ENCODE measurements around the gene SLC6A6. TPM values are rescaled to one million over a fixed set of nuclear protein-coding genes. Genes with fewer than 3 reads are reported as not detected.

SLC6A6 gene
- total RNA-seq, 1 donor from 2014 or later = 30.3 TPM

GRCh38 chr3:14431917-14432834, 29.8 kb downstream of the SLC6A6 start:
- no peak for TF ChIP-seq CTCF (conservative IDR thresholded peaks at IDR 0.05)
- Mint-ChIP-seq H3K4me3 (peak overlapping the region; percentile 31), H3K27me3 (no peaks in the 10 kb centered on the region), H3K9me3 (no peaks in the 10 kb centered on the region), H3K36me3 (no peaks in the 10 kb centered on the region), H3K27ac (peak overlapping the region; percentile 96), H3K4me1 (ENCODE audit: unreplicated experiment) (peaks cover 54% of the 10 kb centered on the region)
- no peak for DNase-seq (ENCODE audit: extremely low spot score, unreplicated experiment)

GRCh38 chr3:14433106-14433505, 30.7 kb downstream of the SLC6A6 start:
- peaks cover 50% of the 10 kb centered on the region for H3K4me1 Mint-ChIP-seq (ENCODE audit: unreplicated experiment)
- TF ChIP-seq CTCF (conservative IDR thresholded peaks at IDR 0.05) = no peak
- H3K27ac Mint-ChIP-seq = peak overlapping the region; percentile 96
- H3K9me3 Mint-ChIP-seq = no peaks in the 10 kb centered on the region
- H3K36me3 Mint-ChIP-seq = no peaks in the 10 kb centered on the region
- H3K27me3 Mint-ChIP-seq = no peaks in the 10 kb centered on the region
- H3K4me3 Mint-ChIP-seq = no peak overlapping the region
- DNase-seq (ENCODE audit: extremely low spot score, unreplicated experiment) = no peak

- DNase-seq (ENCODE audit: extremely low spot score, unreplicated experiment) = no peak
- H3K4me3 Mint-ChIP-seq = no peak overlapping the region
- no peaks in the 10 kb centered on the region for H3K36me3 Mint-ChIP-seq
- no peak for TF ChIP-seq CTCF (conservative IDR thresholded peaks at IDR 0.05)
- no peaks in the 10 kb centered on the region for H3K9me3 Mint-ChIP-seq
- no peaks in the 10 kb centered on the region for H3K27me3 Mint-ChIP-seq
- peaks cover 49% of the 10 kb centered on the region for H3K4me1 Mint-ChIP-seq (ENCODE audit: unreplicated experiment)
- H3K27ac Mint-ChIP-seq = peak overlapping the region; percentile 74
These were observed 31.7 kb downstream of the SLC6A6 start for GRCh38 chr3:14434126-14434497.

- Mint-ChIP-seq H3K9me3 (no peaks in the 10 kb centered on the region), H3K27me3 (no peaks in the 10 kb centered on the region), H3K4me1 (ENCODE audit: unreplicated experiment) (peaks cover 49% of the 10 kb centered on the region), H3K36me3 (no peaks in the 10 kb centered on the region), H3K4me3 (no peak overlapping the region), H3K27ac (peak overlapping the region; percentile 74)
- no peak for TF ChIP-seq CTCF (conservative IDR thresholded peaks at IDR 0.05)
- no peak for DNase-seq (ENCODE audit: extremely low spot score, unreplicated experiment)
These were observed 32.2 kb downstream of the SLC6A6 start for GRCh38 chr3:14434498-14435151.

GRCh38 chr3:14435175-14436014, 33.0 kb downstream of the SLC6A6 start:
- H3K4me3 Mint-ChIP-seq = no peak overlapping the region
- peak overlapping the region; percentile 68 for H3K27ac Mint-ChIP-seq
- H3K27me3 Mint-ChIP-seq = no peaks in the 10 kb centered on the region
- DNase-seq (ENCODE audit: extremely low spot score, unreplicated experiment) = no peak
- no peak for TF ChIP-seq CTCF (conservative IDR thresholded peaks at IDR 0.05)
- H3K9me3 Mint-ChIP-seq = no peaks in the 10 kb centered on the region
- H3K36me3 Mint-ChIP-seq = no peaks in the 10 kb centered on the region
- peaks cover 52% of the 10 kb centered on the region for H3K4me1 Mint-ChIP-seq (ENCODE audit: unreplicated experiment)
